Left ventricle myocardium inferior (tissue), 1 donor: ENCODE measurements around the gene OR52N5. TPM values are rescaled to one million over a fixed set of nuclear protein-coding genes. Genes with fewer than 3 reads are reported as not detected.

Experiments
- DNase-seq: peaks from one replicate; pipeline ENCODE4 v3.0.0-alpha.2; 2020
- H3K27ac ChIP-seq: fragments of 200-600 bp; replicated peaks from 2 replicates; pipeline ENCODE4 v1.8.0; 2021
- H3K27me3 ChIP-seq: fragments of 200-600 bp; 2 replicates; pipeline ENCODE4 v1.8.0; 2021; ENCODE audit warnings: low read depth
- H3K36me3 ChIP-seq: fragments of 200-600 bp; 2 replicates; pipeline ENCODE4 v1.8.0; 2021
- H3K4me1 ChIP-seq: fragments of 200-600 bp; 2 replicates; pipeline ENCODE4 v1.8.0; 2021
- H3K4me3 ChIP-seq: fragments of 200-600 bp; 2 replicates; pipeline ENCODE4 v1.8.0; 2021; ENCODE audit warnings: mild to moderate bottlenecking, moderate library complexity
- H3K9me3 ChIP-seq: fragments of 200-600 bp; replicated peaks from 2 replicates; pipeline ENCODE4 v1.8.0; 2021
- CTCF ChIP-seq: fragments of 200-600 bp; IDR thresholded peaks from 2 replicates; pipeline ENCODE4 v1.8.0; 2021; ENCODE audit warnings: antibody characterized with exemption, mild to moderate bottlenecking, borderline replicate concordance
- intact Hi-C: fragments of 100-400 bp; cut with micrococcal nuclease; formaldehyde crosslinking; loops from one replicate; pipeline ENCODE4 v1.11.0; 2022
- total RNA-seq: library from RNA; stranded (reverse); fragmentation: NEBNext Ultra II Directional; extraction: Animal tissue kit (Norgen Biotek cat#: 25700); gene quantifications from one replicate; pipeline ENCODE4 v1.2.1, GENCODE V29; 2021
- donor health status: DM: no; HTN: yes; CAD: no; lungs with severe emphysema.

OR52N5 gene
- total RNA-seq, 1 donor from 2014 or later: not detected

GRCh38 chr11:5809122-5809519 is 26.0 kb upstream of the OR52N5 start:
- peaks cover 2% of the 10 kb centered on the region for H3K9me3 ChIP-seq
- no peak for TF ChIP-seq CTCF
- peaks cover 8% of the 10 kb centered on the region for H3K27me3 ChIP-seq
- peak overlapping the region; percentile 67 for H3K4me3 ChIP-seq
- DNase-seq: no peak
- peaks cover 12% of the 10 kb centered on the region for H3K4me1 ChIP-seq
- H3K36me3 ChIP-seq: no peaks in the 10 kb centered on the region
- intact Hi-C loops: loop anchor here (5.0 kb wide), 1 partner anchor 337 kb away; no protein-coding TSS in a partner anchor
- no peak overlapping the region for H3K27ac ChIP-seq

- Histone ChIP-seq H3K4me3 (peak within 1 kb of the TSS; percentile 67), H3K27me3 (peaks cover 8% of the 10 kb centered on the region), H3K9me3 (peaks cover 7% of the 10 kb centered on the region), H3K27ac (no peak within 1 kb of the TSS), H3K4me1 (peaks cover 12% of the 10 kb centered on the region), H3K36me3 (no peaks in the 10 kb centered on the region)
- intact Hi-C loops: loop anchor here (5.0 kb wide), 1 partner anchor 336 kb away; no protein-coding TSS in a partner anchor
- peak; percentile 84 for TF ChIP-seq CTCF
- DNase-seq: peak; percentile 54
Measured at GRCh38 chr11:5808500-5809121, 25.5 kb upstream of the OR52N5 start, which contains the start of gene OR52N2. TSS of gene OR52N2 (plus strand) at chr11:5808924. CDS start at chr11:5820336, 11,412 bp downstream.

GRCh38 chr11:5807580-5807979 is 24.4 kb upstream of the OR52N5 start:
- TF ChIP-seq CTCF: no peak
- H3K27me3 ChIP-seq: peaks cover 8% of the 10 kb centered on the region
- intact Hi-C loops: loop anchor here (5.0 kb wide), 1 partner anchor 335 kb away; no protein-coding TSS in a partner anchor
- H3K27ac ChIP-seq: no peak overlapping the region
- no peak overlapping the region for H3K4me3 ChIP-seq
- H3K9me3 ChIP-seq: peaks cover 10% of the 10 kb centered on the region
- no peaks in the 10 kb centered on the region for H3K36me3 ChIP-seq
- DNase-seq: no peak
- peaks cover 12% of the 10 kb centered on the region for H3K4me1 ChIP-seq

DNA sequence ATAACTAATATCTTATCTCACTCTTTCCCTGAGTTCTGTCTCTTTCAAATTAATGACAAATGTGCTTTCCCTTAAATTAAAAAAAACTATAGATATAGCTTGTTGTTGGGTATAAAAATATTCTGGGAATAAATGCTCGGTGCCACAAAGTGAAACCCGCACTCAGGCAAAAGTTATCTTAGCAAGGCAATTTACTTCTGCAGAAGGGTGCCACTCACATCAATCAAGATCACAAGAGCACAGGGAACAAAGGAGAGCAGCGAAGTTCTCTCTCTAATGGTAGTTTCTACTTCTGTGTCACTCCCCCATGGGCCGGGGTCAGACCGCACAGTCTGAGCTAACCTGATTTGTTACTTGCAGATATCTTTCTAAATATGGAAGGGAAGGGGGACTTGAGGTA is 20.8 kb upstream of the OR52N5 start:
- no peak for DNase-seq
- no peaks in the 10 kb centered on the region for H3K36me3 ChIP-seq
- H3K4me3 ChIP-seq: no peak overlapping the region
- peaks cover 5% of the 10 kb centered on the region for H3K27me3 ChIP-seq
- no peak for TF ChIP-seq CTCF
- no peak overlapping the region for H3K27ac ChIP-seq
- peaks cover 10% of the 10 kb centered on the region for H3K9me3 ChIP-seq
- H3K4me1 ChIP-seq: peaks cover 9% of the 10 kb centered on the region
- intact Hi-C loops: no loop called here

- H3K4me3 ChIP-seq: no peak overlapping the region
- no peaks in the 10 kb centered on the region for H3K36me3 ChIP-seq
- TF ChIP-seq CTCF: no peak
- H3K4me1 ChIP-seq: no peaks in the 10 kb centered on the region
- intact Hi-C loops: no loop called here
- no peak for DNase-seq
- no peak overlapping the region for H3K27ac ChIP-seq
- H3K9me3 ChIP-seq: peaks cover 19% of the 10 kb centered on the region
- no peaks in the 10 kb centered on the region for H3K27me3 ChIP-seq
Measured at GRCh38 chr11:5796541-5796940, 13.4 kb upstream of the OR52N5 start.
